HG03439 (cell line): ENCODE data around the gene RAB3D.
"Not testable (repeated sequence)": the region's sequence is repeated elsewhere in the genome, so short reads cannot be mapped to it uniquely, and the experiment has no call there.

Source experiments
- ATAC-seq: cut with Tn5 transposase; IDR thresholded peaks from one replicate; pipeline ENCODE4 v1.9.1; 2021; ENCODE audit warnings: mild to moderate bottlenecking, moderate library complexity; ENCODE audit not compliant: unreplicated experiment

Gene RAB3D

GRCh38 chr19:11339254-11340098, at the start of gene RAB3D:
RAB3D (minus strand) TSS chr19:11339657; CDS start chr19:11337399, 2,258 bp downstream.
- ATAC-seq, result peak; percentile 52

- no peak for ATAC-seq
These were observed 47.9 kb upstream of the RAB3D start for GRCh38 chr19:11387162-11388034.

GRCh38 chr19:11384778-11385129, 45.3 kb upstream of the RAB3D start:
- no peak for ATAC-seq

- ATAC-seq, result no peak
These were observed 44.2 kb upstream of the RAB3D start for GRCh38 chr19:11383706-11384048.

GRCh38 chr19:11382898-11383705, 43.6 kb upstream of the RAB3D start:
- no peak for ATAC-seq

- ATAC-seq, result peak; percentile 64
These were observed 41.4 kb upstream of the RAB3D start for GRCh38 chr19:11380653-11381537.

- no peak for ATAC-seq
These were observed 40.4 kb upstream of the RAB3D start for GRCh38 chr19:11379857-11380350.

- not testable (repeated sequence) for ATAC-seq
These were observed 39.9 kb upstream of the RAB3D start for GRCh38 chr19:11379269-11379845.

GRCh38 chr19:11378319-11379189, 39.1 kb upstream of the RAB3D start:
- ATAC-seq, result no peak

GRCh38 chr19:11377756-11378155, 38.3 kb upstream of the RAB3D start:
- no peak for ATAC-seq

GRCh38 chr19:11377237-11377636, 37.8 kb upstream of the RAB3D start:
- no peak for ATAC-seq

GRCh38 chr19:11375143-11375948, 35.9 kb upstream of the RAB3D start:
- ATAC-seq, result no peak

GRCh38 chr19:11374433-11375142, 35.1 kb upstream of the RAB3D start, which contains the start of gene SWSAP1:
SWSAP1 (plus strand) TSS chr19:11374666; CDS start chr19:11374681, 15 bp downstream.
- peak; percentile 92 for ATAC-seq

- ATAC-seq, result no peak
These were observed 34.5 kb upstream of the RAB3D start for GRCh38 chr19:11373885-11374432.

GRCh38 chr19:11373166-11373884, 33.9 kb upstream of the RAB3D start:
- no peak for ATAC-seq

- no peak for ATAC-seq
These were observed 31.3 kb upstream of the RAB3D start for GRCh38 chr19:11370744-11371143.
